Fibroblast of gingiva (primary cell): ENCODE results near the gene KHDC1.
"Not testable (repeated sequence)": the region's sequence is repeated elsewhere in the genome, so short reads cannot be mapped to it uniquely, and the experiment has no call there.

Experiments used
- DNase-seq: peaks from one replicate; pipeline ENCODE4 v3.0.0-alpha.2; 2011; ENCODE audit warnings: low read depth

The KHDC1 gene

GRCh38 chr6:73262671-73263569 is at the start of gene KHDC1:
Gene KHDC1, minus strand, starts transcription at chr6:73263196. Its CDS starts 20,679 bp downstream, at chr6:73242517.
- peak; percentile 48 for DNase-seq

GRCh38 chr6:73310503-73310845 is 47.5 kb upstream of the KHDC1 start:
- not testable (repeated sequence) for DNase-seq

GRCh38 chr6:73309785-73310502 is 46.9 kb upstream of the KHDC1 start:
- DNase-seq = peak; percentile 44

GRCh38 chr6:73309535-73309784 is 46.5 kb upstream of the KHDC1 start:
- DNase-seq = no peak

- DNase-seq = no peak
These were observed 45.9 kb upstream of the KHDC1 start for GRCh38 chr6:73308712-73309534.

GRCh38 chr6:73303773-73304172 is 40.8 kb upstream of the KHDC1 start:
- not testable (repeated sequence) for DNase-seq

- no peak for DNase-seq
These were observed 39.3 kb upstream of the KHDC1 start for GRCh38 chr6:73302339-73302738.

GRCh38 chr6:73299151-73299971 is 36.4 kb upstream of the KHDC1 start:
- no peak for DNase-seq

GRCh38 chr6:73293331-73293730 is 30.3 kb upstream of the KHDC1 start:
- DNase-seq = no peak

GRCh38 chr6:73290435-73290834 is 27.4 kb upstream of the KHDC1 start:
- DNase-seq = no peak

- no peak for DNase-seq
These were observed 23.8 kb upstream of the KHDC1 start for GRCh38 chr6:73286752-73287151.

- peak; percentile 55 for DNase-seq
These were observed 22.8 kb upstream of the KHDC1 start for GRCh38 chr6:73285674-73286283.

GRCh38 chr6:73282871-73283270 is 19.9 kb upstream of the KHDC1 start:
- DNase-seq = no peak

GRCh38 chr6:73281684-73282083 is 18.7 kb upstream of the KHDC1 start:
- DNase-seq = not testable (repeated sequence)

GRCh38 chr6:73269296-73269695 is 6.3 kb upstream of the KHDC1 start:
- DNase-seq = not testable (repeated sequence)

GRCh38 chr6:73268896-73269295 is 5.9 kb upstream of the KHDC1 start:
- not testable (repeated sequence) for DNase-seq

- DNase-seq = no peak
These were observed 1.4 kb upstream of the KHDC1 start for GRCh38 chr6:73264446-73264845.

GRCh38 chr6:73263570-73263909 is 544 bp upstream of the KHDC1 start:
- no peak for DNase-seq

GRCh38 chr6:73258721-73259120 is 4.3 kb downstream of the KHDC1 start:
- DNase-seq = no peak

- DNase-seq = not testable (repeated sequence)
These were observed 8.7 kb downstream of the KHDC1 start for GRCh38 chr6:73254323-73254722.

- no peak for DNase-seq
These were observed 10.3 kb downstream of the KHDC1 start for GRCh38 chr6:73252703-73253102.
